ENCODE measurements around the gene ZYG11A.
A peak's percentile ranks its signal among the peaks of the same experiment; 100 is the strongest.
"Not testable (repeated sequence)": the region's sequence is repeated elsewhere in the genome, so short reads cannot be mapped to it uniquely, and the experiment has no call there.

Gene ZYG11A
- total RNA-seq: 0 to 0.20 reads per million in 2 donors

- peak; percentile 32 for DNase-seq
Observed at GRCh38 chr1:52842643-52843310, at the start of gene ZYG11A. ZYG11A (plus strand) TSS chr1:52842760; CDS start chr1:52842884, 124 bp downstream.

GRCh38 chr1:52793717-52794116 is 48.8 kb upstream of the ZYG11A start:
- not testable (repeated sequence) for DNase-seq

GRCh38 chr1:52795464-52795863 is 47.1 kb upstream of the ZYG11A start:
- DNase-seq: no peak

- DNase-seq: no peak
Observed at GRCh38 chr1:52798331-52798730, 44.2 kb upstream of the ZYG11A start.

GRCh38 chr1:52801011-52801410 is 41.5 kb upstream of the ZYG11A start:
- no peak for DNase-seq

- DNase-seq: not testable (repeated sequence)
Observed at GRCh38 chr1:52804083-52804482, 38.5 kb upstream of the ZYG11A start.

- no peak for DNase-seq
Observed at GRCh38 chr1:52814465-52814864, 28.1 kb upstream of the ZYG11A start.

GRCh38 chr1:52820830-52821229 is 21.7 kb upstream of the ZYG11A start:
- DNase-seq: not testable (repeated sequence)

- no peak for DNase-seq
Observed at GRCh38 chr1:52825868-52826267, 16.7 kb upstream of the ZYG11A start.

GRCh38 chr1:52834798-52835197 is 7.8 kb upstream of the ZYG11A start:
- DNase-seq: no peak

- no peak for DNase-seq
Observed at GRCh38 chr1:52836035-52836434, 6.5 kb upstream of the ZYG11A start.

GRCh38 chr1:52839175-52839574 is 3.4 kb upstream of the ZYG11A start:
- not testable (repeated sequence) for DNase-seq

GRCh38 chr1:52845119-52845518 is 2.6 kb downstream of the ZYG11A start:
- DNase-seq: not testable (repeated sequence)

- DNase-seq: no peak
Observed at GRCh38 chr1:52848423-52848822, 5.9 kb downstream of the ZYG11A start.

GRCh38 chr1:52850951-52851350 is 8.4 kb downstream of the ZYG11A start:
- DNase-seq: no peak

- DNase-seq: no peak
Observed at GRCh38 chr1:52852854-52853253, 10.3 kb downstream of the ZYG11A start.

GRCh38 chr1:52855584-52855983 is 13.0 kb downstream of the ZYG11A start:
- no peak for DNase-seq

- no peak for DNase-seq
Observed at GRCh38 chr1:52856026-52856425, 13.5 kb downstream of the ZYG11A start.

GRCh38 chr1:52857443-52857842 is 14.9 kb downstream of the ZYG11A start:
- no peak for DNase-seq

GRCh38 chr1:52862666-52863458 is 20.3 kb downstream of the ZYG11A start:
- DNase-seq: no peak

GRCh38 chr1:52867087-52867863 is 24.7 kb downstream of the ZYG11A start:
- no peak for DNase-seq

- DNase-seq: not testable (repeated sequence)
Observed at GRCh38 chr1:52869727-52870126, 27.2 kb downstream of the ZYG11A start.

- DNase-seq: no peak
Observed at GRCh38 chr1:52876843-52877242, 34.3 kb downstream of the ZYG11A start.
